Nephron (organoid): ENCODE data around the gene SPACA5.
"Not testable (repeated sequence)": the region's sequence is repeated elsewhere in the genome, so short reads cannot be mapped to it uniquely, and the experiment has no call there.

ENCODE experiments used
- H3K27ac Mint-ChIP-seq, 3 experiments: 2 replicates each; pipeline ENCODE4 v1.8.0; 2020; ENCODE audit warnings: mixed read lengths in 3 of 3, mild to moderate bottlenecking in 2 of 3, moderate library complexity in 1 of 3
- H3K27me3 Mint-ChIP-seq: 2 replicates; pipeline ENCODE4 v1.8.0; 2021; ENCODE audit warnings: low read depth, mild to moderate bottlenecking, moderate library complexity, mixed read lengths
- H3K36me3 Mint-ChIP-seq: 2 replicates; pipeline ENCODE4 v1.8.0; 2020; ENCODE audit warnings: low read depth, mixed read lengths
- H3K4me1 Mint-ChIP-seq: 2 replicates; pipeline ENCODE4 v1.8.0; 2020; ENCODE audit warnings: mixed read lengths
- H3K4me3 Mint-ChIP-seq, 3 experiments: 2 replicates each; pipeline ENCODE4 v1.8.0; 2020; ENCODE audit warnings: mild to moderate bottlenecking in 3 of 3, mixed read lengths in 3 of 3, moderate library complexity in 2 of 3
- H3K9me3 Mint-ChIP-seq: 2 replicates; pipeline ENCODE4 v1.8.0; 2020; ENCODE audit warnings: mixed read lengths
- TF ChIP-seq, protein P1 (sequence below), 3 experiments: fragments of 200-600 bp; sonication (generic); IDR thresholded peaks; one replicate each; pipeline ENCODE4 v1.5.0; 2021; ENCODE audit warnings: antibody characterized with exemption in 3 of 3; ENCODE audit not compliant: unreplicated experiment in 3 of 3

Gene SPACA5

DNA sequence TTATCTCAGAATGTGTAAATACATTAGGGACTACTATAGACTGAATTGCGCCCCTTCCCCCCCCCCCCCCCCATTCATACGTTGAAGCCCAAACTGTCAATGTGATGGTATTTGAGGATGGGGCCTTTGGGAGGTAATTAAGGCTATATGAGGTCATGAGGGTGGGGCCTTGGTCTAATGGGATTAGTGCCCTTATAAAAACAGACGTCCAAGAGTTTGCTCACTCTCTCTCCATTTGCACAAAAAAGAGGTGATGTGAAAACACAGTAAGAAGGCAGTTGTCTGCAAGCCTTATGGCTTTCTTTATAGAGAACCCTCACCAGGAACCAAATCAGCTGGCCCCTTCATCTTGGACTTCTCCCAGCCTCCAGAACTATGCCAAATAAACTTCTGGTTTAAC is 15.3 kb downstream of the SPACA5 start:
- H3K4me1 Mint-ChIP-seq = peaks cover 12% of the 10 kb centered on the region
- no peaks in the 10 kb centered on the region for H3K36me3 Mint-ChIP-seq
- TF ChIP-seq, protein P1, sequence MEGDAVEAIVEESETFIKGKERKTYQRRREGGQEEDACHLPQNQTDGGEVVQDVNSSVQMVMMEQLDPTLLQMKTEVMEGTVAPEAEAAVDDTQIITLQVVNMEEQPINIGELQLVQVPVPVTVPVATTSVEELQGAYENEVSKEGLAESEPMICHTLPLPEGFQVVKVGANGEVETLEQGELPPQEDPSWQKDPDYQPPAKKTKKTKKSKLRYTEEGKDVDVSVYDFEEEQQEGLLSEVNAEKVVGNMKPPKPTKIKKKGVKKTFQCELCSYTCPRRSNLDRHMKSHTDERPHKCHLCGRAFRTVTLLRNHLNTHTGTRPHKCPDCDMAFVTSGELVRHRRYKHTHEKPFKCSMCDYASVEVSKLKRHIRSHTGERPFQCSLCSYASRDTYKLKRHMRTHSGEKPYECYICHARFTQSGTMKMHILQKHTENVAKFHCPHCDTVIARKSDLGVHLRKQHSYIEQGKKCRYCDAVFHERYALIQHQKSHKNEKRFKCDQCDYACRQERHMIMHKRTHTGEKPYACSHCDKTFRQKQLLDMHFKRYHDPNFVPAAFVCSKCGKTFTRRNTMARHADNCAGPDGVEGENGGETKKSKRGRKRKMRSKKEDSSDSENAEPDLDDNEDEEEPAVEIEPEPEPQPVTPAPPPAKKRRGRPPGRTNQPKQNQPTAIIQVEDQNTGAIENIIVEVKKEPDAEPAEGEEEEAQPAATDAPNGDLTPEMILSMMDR (IDR thresholded peaks at IDR 0.05; ENCODE audit: unreplicated experiment in 3 of 3) = no peak
- peak overlapping the region in 2 of 3 experiments; percentile 100 for H3K27ac Mint-ChIP-seq
- no peaks in the 10 kb centered on the region for H3K9me3 Mint-ChIP-seq
- H3K4me3 Mint-ChIP-seq = no peak overlapping the region
- no peaks in the 10 kb centered on the region for H3K27me3 Mint-ChIP-seq

DNA sequence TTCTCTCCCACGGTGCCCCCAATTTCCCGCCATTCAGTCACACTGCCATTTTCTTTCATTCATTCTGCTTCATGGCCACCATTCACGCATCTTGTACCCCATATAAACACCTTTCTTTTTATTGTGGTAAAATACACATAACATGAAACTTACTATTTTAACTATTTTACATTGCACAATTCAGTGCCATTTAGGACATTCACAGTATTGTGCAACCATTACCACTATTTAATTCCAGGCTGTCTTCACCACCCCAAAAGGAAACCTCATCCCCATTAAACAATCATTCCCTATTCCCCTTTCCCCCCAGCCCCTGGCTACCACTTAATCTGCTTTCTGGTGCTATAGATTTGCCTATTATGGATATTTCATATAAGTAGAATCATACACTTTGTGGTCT is 15.9 kb downstream of the SPACA5 start:
- TF ChIP-seq, protein P1 (IDR thresholded peaks at IDR 0.05; ENCODE audit: unreplicated experiment in 3 of 3) = no peak
- Mint-ChIP-seq H3K36me3 (no peaks in the 10 kb centered on the region), H3K27me3 (no peaks in the 10 kb centered on the region)

DNA sequence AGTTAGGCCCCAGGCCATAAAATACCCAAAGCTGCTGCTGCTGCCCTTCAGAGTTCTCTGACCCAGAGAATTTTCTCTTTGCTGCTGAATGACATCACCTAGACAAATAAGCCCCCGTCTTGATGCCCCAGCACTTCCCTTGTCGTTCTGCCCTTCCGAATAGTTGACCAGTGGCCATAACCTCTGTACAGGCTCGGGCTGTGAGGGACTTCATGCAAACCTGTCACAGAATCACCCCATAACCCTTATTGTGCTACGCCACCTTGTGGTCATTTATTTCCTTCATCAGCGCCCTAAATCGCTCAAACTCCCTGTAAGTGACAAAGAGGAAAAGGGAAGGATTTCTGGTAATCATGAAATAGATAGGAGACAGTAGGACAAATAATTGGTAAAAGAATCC is 18.8 kb downstream of the SPACA5 start:
- TF ChIP-seq, protein P1 (IDR thresholded peaks at IDR 0.05; ENCODE audit: unreplicated experiment in 3 of 3) = peak; percentile 47 to 55 (median 53)
- Mint-ChIP-seq H3K4me3 (peak overlapping the region in 2 of 3 experiments; percentile 32 to 55), H3K9me3 (peaks cover 4% of the 10 kb centered on the region), H3K36me3 (no peaks in the 10 kb centered on the region), H3K4me1 (peaks cover 16% of the 10 kb centered on the region), H3K27ac (peak overlapping the region; percentile 63 to 70 (median 65)), H3K27me3 (no peaks in the 10 kb centered on the region)

More for the DNA sequence above, 15.9 kb downstream of the SPACA5 start:
- H3K27ac Mint-ChIP-seq = peak overlapping the region; percentile 21 to 88 (median 71)
- H3K9me3 Mint-ChIP-seq = no peaks in the 10 kb centered on the region
- H3K4me3 Mint-ChIP-seq = peak overlapping the region; percentile 66 to 75 (median 67)
- peaks cover 16% of the 10 kb centered on the region for H3K4me1 Mint-ChIP-seq

DNA sequence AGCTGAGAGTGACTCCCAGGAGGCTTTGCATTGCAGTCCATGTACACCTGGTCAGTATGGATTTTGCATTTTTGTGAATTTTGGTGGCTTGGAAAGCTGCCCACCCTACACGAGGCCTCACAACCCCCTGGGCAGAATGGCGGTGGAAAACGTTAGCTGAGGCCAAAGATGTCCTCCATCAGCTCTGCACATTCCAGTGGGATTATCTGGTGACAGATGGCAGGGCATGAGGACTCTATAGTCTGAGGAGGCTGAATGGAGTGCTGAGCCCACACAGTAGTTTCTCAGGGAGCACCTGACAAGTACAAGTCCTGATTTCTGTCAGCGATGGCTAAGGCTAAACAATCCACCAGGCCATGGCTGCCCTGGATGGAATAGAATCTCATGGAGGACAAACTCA is 20.8 kb downstream of the SPACA5 start:
- peak overlapping the region in 1 of 3 experiments; percentile 48 for H3K27ac Mint-ChIP-seq
- peaks cover 16% of the 10 kb centered on the region for H3K4me1 Mint-ChIP-seq
- not testable (repeated sequence) for H3K4me3 Mint-ChIP-seq, H3K27me3 Mint-ChIP-seq, H3K9me3 Mint-ChIP-seq, H3K36me3 Mint-ChIP-seq

DNA sequence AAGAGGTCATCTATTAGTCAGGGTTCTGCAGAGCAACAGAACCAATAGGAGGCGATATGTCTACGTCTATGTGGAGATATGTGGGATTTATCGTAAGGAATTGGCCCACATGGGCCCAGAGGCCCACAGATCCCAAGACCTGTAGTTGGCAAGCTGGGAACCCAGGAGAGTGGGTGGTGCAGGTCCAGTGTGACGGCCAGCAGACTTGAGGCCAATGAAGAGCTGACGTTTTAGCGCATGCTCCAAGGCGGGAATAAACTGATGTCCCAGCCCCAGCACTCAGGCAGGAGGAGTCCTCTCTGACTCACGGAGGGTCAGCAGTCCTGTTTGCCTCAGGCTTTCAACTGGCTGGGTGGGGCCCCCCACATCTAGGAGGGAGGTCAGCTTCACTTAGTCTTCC is 21.3 kb downstream of the SPACA5 start:
- peaks cover 16% of the 10 kb centered on the region for H3K4me1 Mint-ChIP-seq
- no peaks in the 10 kb centered on the region for H3K27me3 Mint-ChIP-seq
- H3K9me3 Mint-ChIP-seq = peaks cover 15% of the 10 kb centered on the region

DNA sequence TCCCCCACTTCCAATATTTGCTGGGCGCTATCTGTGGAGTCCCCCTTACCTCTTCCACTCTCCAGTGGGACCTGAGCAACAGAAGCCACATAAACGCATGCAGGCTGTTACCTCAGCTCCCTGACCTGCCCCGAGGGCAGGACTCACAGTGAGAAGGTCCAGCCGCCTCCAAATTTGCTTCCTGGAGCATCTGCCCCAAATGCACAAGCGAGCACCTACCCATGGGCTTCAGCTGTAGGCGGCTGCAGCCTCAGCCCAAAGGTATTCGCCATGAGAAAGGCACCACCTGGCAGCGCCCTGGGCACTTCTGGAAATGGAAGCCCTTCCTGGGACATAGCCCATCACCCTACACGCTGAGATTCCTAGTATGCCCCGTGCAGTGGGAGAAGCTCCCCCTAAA is 23.4 kb downstream of the SPACA5 start:
- Mint-ChIP-seq H3K27ac (peak overlapping the region in 1 of 3 experiments; percentile 41), H3K36me3 (no peaks in the 10 kb centered on the region), H3K4me1 (peaks cover 16% of the 10 kb centered on the region), H3K9me3 (peaks cover 20% of the 10 kb centered on the region), H3K4me3 (no peak overlapping the region), H3K27me3 (no peaks in the 10 kb centered on the region)
- TF ChIP-seq, protein P1 (IDR thresholded peaks at IDR 0.05; ENCODE audit: unreplicated experiment in 3 of 3) = no peak

More for the DNA sequence above, 21.3 kb downstream of the SPACA5 start:
- H3K4me3 Mint-ChIP-seq = no peak overlapping the region
- TF ChIP-seq, protein P1 (IDR thresholded peaks at IDR 0.05; ENCODE audit: unreplicated experiment in 3 of 3) = no peak
- H3K36me3 Mint-ChIP-seq = no peaks in the 10 kb centered on the region
- no peak overlapping the region for H3K27ac Mint-ChIP-seq

DNA sequence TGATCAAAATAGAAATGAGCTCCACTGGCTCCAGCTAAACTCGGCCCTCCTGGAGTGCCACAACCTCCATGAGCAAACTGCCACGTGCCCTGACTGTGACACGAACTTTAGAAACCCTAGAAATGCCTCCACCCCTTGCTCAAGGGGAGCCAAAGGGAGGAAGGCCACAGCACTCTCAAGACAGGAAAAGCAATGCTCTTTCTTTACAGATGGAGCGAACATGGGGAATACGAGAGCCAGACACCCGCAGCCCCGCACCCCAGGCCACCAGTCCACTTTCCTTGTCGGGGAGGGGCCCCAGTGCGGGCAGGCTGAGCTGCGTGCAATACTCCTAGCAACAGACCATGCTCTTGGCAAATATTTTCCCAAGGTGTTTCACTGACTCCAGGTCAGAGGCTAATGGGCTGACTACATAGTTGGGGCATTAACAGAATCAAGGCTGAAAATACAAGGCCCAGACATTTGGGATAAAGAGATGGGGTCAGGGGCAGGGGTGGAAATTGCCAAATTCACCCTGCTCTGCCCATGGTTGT is 23.9 kb downstream of the SPACA5 start:
- not testable (repeated sequence) for H3K36me3 Mint-ChIP-seq, H3K4me3 Mint-ChIP-seq, H3K27me3 Mint-ChIP-seq
- Mint-ChIP-seq H3K9me3 (peaks cover 20% of the 10 kb centered on the region), H3K27ac (peak overlapping the region in 1 of 3 experiments; percentile 41), H3K4me1 (peaks cover 16% of the 10 kb centered on the region)
